ENCODE measurements around the gene CCDC85A. TPM values are rescaled to one million over a fixed set of nuclear protein-coding genes. Genes with fewer than 3 reads are reported as not detected.

CCDC85A gene
- total RNA-seq, 1 donor from 2014 or later: 16.4 TPM

DNA sequence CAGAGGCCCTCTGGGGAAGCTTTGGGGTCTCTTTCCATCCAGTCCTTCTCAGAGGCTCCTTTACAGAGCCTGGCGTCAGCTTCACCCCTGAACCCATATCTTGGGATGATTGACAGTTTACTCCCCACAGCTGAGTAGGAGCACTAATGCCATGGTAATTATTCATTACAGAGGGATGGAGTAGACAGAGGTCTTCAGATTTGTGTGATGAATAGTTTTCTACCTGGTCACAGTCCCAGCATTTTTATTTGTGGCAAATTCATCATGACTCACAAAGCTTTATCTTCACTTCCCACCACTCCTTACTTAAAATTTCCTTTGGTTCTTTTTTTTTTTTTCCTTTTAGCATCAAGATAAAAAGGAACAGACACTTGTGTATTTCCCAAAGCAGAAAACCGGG lies 104.2 kb downstream of the CCDC85A start:
- Mint-ChIP-seq H3K27ac (ENCODE audit: unreplicated experiment) (no peak overlapping the region), H3K4me3 (ENCODE audit: unreplicated experiment) (no peak overlapping the region), H3K4me1 (ENCODE audit: unreplicated experiment) (peaks cover 21% of the 10 kb centered on the region), H3K36me3 (ENCODE audit: low read depth, unreplicated experiment) (no peaks in the 10 kb centered on the region), H3K27me3 (ENCODE audit: unreplicated experiment) (peaks cover 4% of the 10 kb centered on the region), H3K9me3 (ENCODE audit: unreplicated experiment) (no peaks in the 10 kb centered on the region)
- DNase-seq (ENCODE audit: low spot score): no peak
- TF ChIP-seq, protein P1, sequence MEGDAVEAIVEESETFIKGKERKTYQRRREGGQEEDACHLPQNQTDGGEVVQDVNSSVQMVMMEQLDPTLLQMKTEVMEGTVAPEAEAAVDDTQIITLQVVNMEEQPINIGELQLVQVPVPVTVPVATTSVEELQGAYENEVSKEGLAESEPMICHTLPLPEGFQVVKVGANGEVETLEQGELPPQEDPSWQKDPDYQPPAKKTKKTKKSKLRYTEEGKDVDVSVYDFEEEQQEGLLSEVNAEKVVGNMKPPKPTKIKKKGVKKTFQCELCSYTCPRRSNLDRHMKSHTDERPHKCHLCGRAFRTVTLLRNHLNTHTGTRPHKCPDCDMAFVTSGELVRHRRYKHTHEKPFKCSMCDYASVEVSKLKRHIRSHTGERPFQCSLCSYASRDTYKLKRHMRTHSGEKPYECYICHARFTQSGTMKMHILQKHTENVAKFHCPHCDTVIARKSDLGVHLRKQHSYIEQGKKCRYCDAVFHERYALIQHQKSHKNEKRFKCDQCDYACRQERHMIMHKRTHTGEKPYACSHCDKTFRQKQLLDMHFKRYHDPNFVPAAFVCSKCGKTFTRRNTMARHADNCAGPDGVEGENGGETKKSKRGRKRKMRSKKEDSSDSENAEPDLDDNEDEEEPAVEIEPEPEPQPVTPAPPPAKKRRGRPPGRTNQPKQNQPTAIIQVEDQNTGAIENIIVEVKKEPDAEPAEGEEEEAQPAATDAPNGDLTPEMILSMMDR (IDR thresholded peaks at IDR 0.05; ENCODE audit: unreplicated experiment): no peak

- peaks cover 4% of the 10 kb centered on the region for H3K27me3 Mint-ChIP-seq (ENCODE audit: unreplicated experiment)
- peak overlapping the region; percentile 39 for H3K27ac Mint-ChIP-seq (ENCODE audit: unreplicated experiment)
- H3K4me1 Mint-ChIP-seq (ENCODE audit: unreplicated experiment): peaks cover 21% of the 10 kb centered on the region
- TF ChIP-seq, protein P1 (IDR thresholded peaks at IDR 0.05; ENCODE audit: unreplicated experiment): no peak
- no peaks in the 10 kb centered on the region for H3K36me3 Mint-ChIP-seq (ENCODE audit: low read depth, unreplicated experiment)
- no peaks in the 10 kb centered on the region for H3K9me3 Mint-ChIP-seq (ENCODE audit: unreplicated experiment)
- no peak for DNase-seq (ENCODE audit: low spot score)
- no peak overlapping the region for H3K4me3 Mint-ChIP-seq (ENCODE audit: unreplicated experiment)
Observed at GRCh38 chr2:56288838-56289580, 105.2 kb downstream of the CCDC85A start.

GRCh38 chr2:56291711-56292110 lies 107.9 kb downstream of the CCDC85A start:
- Mint-ChIP-seq H3K4me1 (ENCODE audit: unreplicated experiment) (peaks cover 21% of the 10 kb centered on the region), H3K27me3 (ENCODE audit: unreplicated experiment) (peaks cover 4% of the 10 kb centered on the region), H3K9me3 (ENCODE audit: unreplicated experiment) (no peaks in the 10 kb centered on the region), H3K36me3 (ENCODE audit: low read depth, unreplicated experiment) (no peaks in the 10 kb centered on the region), H3K27ac (ENCODE audit: unreplicated experiment) (no peak overlapping the region), H3K4me3 (ENCODE audit: unreplicated experiment) (no peak overlapping the region)
- TF ChIP-seq, protein P1 (IDR thresholded peaks at IDR 0.05; ENCODE audit: unreplicated experiment): no peak
- DNase-seq (ENCODE audit: low spot score): no peak

DNA sequence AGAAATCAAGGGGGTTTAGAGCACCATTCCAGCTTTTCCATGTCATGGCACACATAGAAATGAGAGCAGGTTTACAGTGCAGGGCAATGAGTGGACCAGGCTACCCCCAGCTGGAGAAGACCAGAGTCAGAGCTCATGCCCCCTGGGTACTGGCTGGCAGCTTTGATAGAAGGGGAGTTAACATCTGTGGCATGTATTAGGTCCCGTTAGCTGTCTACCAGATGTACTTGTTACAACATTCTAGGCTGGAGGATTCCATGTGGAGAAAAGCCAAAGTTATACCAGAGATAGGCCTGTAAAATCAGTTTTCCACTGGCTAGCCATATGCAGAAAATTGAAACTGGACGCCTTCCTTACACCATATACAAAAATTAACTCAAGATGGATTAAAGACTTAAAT lies 109.2 kb downstream of the CCDC85A start:
- Mint-ChIP-seq H3K27ac (ENCODE audit: unreplicated experiment) (no peak overlapping the region), H3K27me3 (ENCODE audit: unreplicated experiment) (peaks cover 5% of the 10 kb centered on the region), H3K4me1 (ENCODE audit: unreplicated experiment) (peaks cover 13% of the 10 kb centered on the region), H3K9me3 (ENCODE audit: unreplicated experiment) (no peaks in the 10 kb centered on the region), H3K36me3 (ENCODE audit: low read depth, unreplicated experiment) (no peaks in the 10 kb centered on the region), H3K4me3 (ENCODE audit: unreplicated experiment) (no peak overlapping the region)
- no peak for DNase-seq (ENCODE audit: low spot score)
- TF ChIP-seq, protein P1 (IDR thresholded peaks at IDR 0.05; ENCODE audit: unreplicated experiment): no peak

- no peak overlapping the region for H3K27ac Mint-ChIP-seq (ENCODE audit: unreplicated experiment)
- H3K36me3 Mint-ChIP-seq (ENCODE audit: low read depth, unreplicated experiment): no peaks in the 10 kb centered on the region
- no peak overlapping the region for H3K4me3 Mint-ChIP-seq (ENCODE audit: unreplicated experiment)
- peaks cover 4% of the 10 kb centered on the region for H3K4me1 Mint-ChIP-seq (ENCODE audit: unreplicated experiment)
- H3K9me3 Mint-ChIP-seq (ENCODE audit: unreplicated experiment): no peaks in the 10 kb centered on the region
- DNase-seq (ENCODE audit: low spot score): no peak
- TF ChIP-seq, protein P1 (IDR thresholded peaks at IDR 0.05; ENCODE audit: unreplicated experiment): no peak
- H3K27me3 Mint-ChIP-seq (ENCODE audit: unreplicated experiment): peaks cover 5% of the 10 kb centered on the region
Observed at GRCh38 chr2:56295666-56296065, 111.9 kb downstream of the CCDC85A start.

All from endothelial cell (in vitro differentiated cells).